HG02763 (cell line): ENCODE data around the gene HTR3B.
"Not testable (repeated sequence)": the region's sequence is repeated elsewhere in the genome, so short reads cannot be mapped to it uniquely, and the experiment has no call there.

ENCODE experiments used
- ATAC-seq: cut with Tn5 transposase; IDR thresholded peaks from one replicate; pipeline ENCODE4 v1.9.1; 2021; ENCODE audit warnings: mild to moderate bottlenecking, moderate library complexity; ENCODE audit not compliant: unreplicated experiment

The HTR3B gene

GRCh38 chr11:113884361-113884836 is 20.2 kb upstream of the HTR3B start:
- ATAC-seq = no peak

- no peak for ATAC-seq
These were observed 18.7 kb upstream of the HTR3B start for GRCh38 chr11:113885897-113886296.

- ATAC-seq = no peak
These were observed 15.7 kb upstream of the HTR3B start for GRCh38 chr11:113888848-113889247.

GRCh38 chr11:113894421-113894996 is 10.1 kb upstream of the HTR3B start:
- ATAC-seq = peak; percentile 64

GRCh38 chr11:113895367-113896155 is 9.0 kb upstream of the HTR3B start:
- ATAC-seq = no peak

- no peak for ATAC-seq
These were observed 8.3 kb upstream of the HTR3B start for GRCh38 chr11:113896156-113896879.

- no peak for ATAC-seq
These were observed 3.5 kb upstream of the HTR3B start for GRCh38 chr11:113901141-113901540.

GRCh38 chr11:113906038-113906437 is 1.4 kb downstream of the HTR3B start:
- no peak for ATAC-seq

GRCh38 chr11:113906516-113906915 is 1.9 kb downstream of the HTR3B start:
- no peak for ATAC-seq

GRCh38 chr11:113907152-113907551 is 2.6 kb downstream of the HTR3B start:
- ATAC-seq = no peak

GRCh38 chr11:113907681-113908080 is 3.1 kb downstream of the HTR3B start:
- no peak for ATAC-seq

GRCh38 chr11:113908098-113908497 is 3.5 kb downstream of the HTR3B start:
- no peak for ATAC-seq

- ATAC-seq = not testable (repeated sequence)
These were observed 6.9 kb downstream of the HTR3B start for GRCh38 chr11:113911491-113911890.

GRCh38 chr11:113923572-113923971 is 19.0 kb downstream of the HTR3B start:
- no peak for ATAC-seq

GRCh38 chr11:113926273-113927197 is 21.9 kb downstream of the HTR3B start:
- ATAC-seq = no peak

GRCh38 chr11:113928311-113928710 is 23.7 kb downstream of the HTR3B start:
- ATAC-seq = no peak

GRCh38 chr11:113932788-113933187 is 28.2 kb downstream of the HTR3B start:
- no peak for ATAC-seq

- ATAC-seq = not testable (repeated sequence)
These were observed 29.6 kb downstream of the HTR3B start for GRCh38 chr11:113934193-113934592.

GRCh38 chr11:113934761-113935160 is 30.2 kb downstream of the HTR3B start:
- ATAC-seq = no peak

- no peak for ATAC-seq
These were observed 31.3 kb downstream of the HTR3B start for GRCh38 chr11:113935858-113936257.

- ATAC-seq = no peak
These were observed 33.3 kb downstream of the HTR3B start for GRCh38 chr11:113937918-113938317.
